GM23338 (cell line): ENCODE results near the gene PITX1.

Experiments
- CTCF ChIP-seq, 2 experiments: fragments of 200-600 bp in 1 of 2; sonication (generic) in 1 of 2; conservative IDR thresholded peaks; 2 replicates each; pipeline versions ENCODE4 v1.5.1 to v1.6.1; 2016 to 2017; ENCODE audit warnings: antibody characterized with exemption in 2 of 2, low read depth in 2 of 2, mild to moderate bottlenecking in 2 of 2, moderate library complexity in 1 of 2
- EZH2 ChIP-seq: fragments of 200-600 bp; sonication (generic); IDR thresholded peaks from one replicate; pipeline ENCODE4 v1.8.0; 2017; ENCODE audit warnings: antibody characterized with exemption, mild to moderate bottlenecking, low read depth; ENCODE audit not compliant: unreplicated experiment
- EZH2phosphoT487 ChIP-seq: fragments of 200-600 bp; sonication (generic); IDR thresholded peaks from one replicate; pipeline ENCODE4 v1.8.1; 2018; ENCODE audit warnings: antibody characterized with exemption; ENCODE audit not compliant: unreplicated experiment
- JUNB ChIP-seq: IDR thresholded peaks from one replicate; pipeline ENCODE4 v1.6.1; 2016; ENCODE audit warnings: antibody characterized with exemption; ENCODE audit not compliant: unreplicated experiment
- POLR2AphosphoS5 ChIP-seq: IDR thresholded peaks from 2 replicates; pipeline ENCODE4 v1.6.1; 2016; ENCODE audit warnings: antibody characterized with exemption, low read depth
- ZNF331 ChIP-seq: fragments of 250-450 bp; sonication (Bioruptor Pico); IDR thresholded peaks from 2 replicates; pipeline ENCODE4 v1.5.0; 2020; ENCODE audit warnings: low read depth, mild to moderate bottlenecking, moderate library complexity
- ZNF462 ChIP-seq: fragments of 250-450 bp; sonication (Bioruptor Pico); IDR thresholded peaks from 2 replicates; pipeline ENCODE4 v1.5.0; 2020; ENCODE audit warnings: mild to moderate bottlenecking, moderate library complexity

- TF ChIP-seq EZH2phosphoT487: no peak
- TF ChIP-seq CTCF (conservative IDR thresholded peaks at IDR 0.05; ENCODE audit: low read depth in 2 of 2): no peak
- no peak for TF ChIP-seq EZH2
- TF ChIP-seq POLR2AphosphoS5: no peak
- no peak for TF ChIP-seq JUNB
- no peak for TF ChIP-seq ZNF331 (CRISPR knock-in tag)
- TF ChIP-seq ZNF462 (CRISPR knock-in tag): no peak
These were observed 42.8 kb upstream of the PITX1 start for GRCh38 chr5:135076801-135077200.
